ENCODE data around the gene HNRNPA1L2.
"Not testable (repeated sequence)": the region's sequence is repeated elsewhere in the genome, so short reads cannot be mapped to it uniquely, and the experiment has no call there.

Gene HNRNPA1L2

DNA sequence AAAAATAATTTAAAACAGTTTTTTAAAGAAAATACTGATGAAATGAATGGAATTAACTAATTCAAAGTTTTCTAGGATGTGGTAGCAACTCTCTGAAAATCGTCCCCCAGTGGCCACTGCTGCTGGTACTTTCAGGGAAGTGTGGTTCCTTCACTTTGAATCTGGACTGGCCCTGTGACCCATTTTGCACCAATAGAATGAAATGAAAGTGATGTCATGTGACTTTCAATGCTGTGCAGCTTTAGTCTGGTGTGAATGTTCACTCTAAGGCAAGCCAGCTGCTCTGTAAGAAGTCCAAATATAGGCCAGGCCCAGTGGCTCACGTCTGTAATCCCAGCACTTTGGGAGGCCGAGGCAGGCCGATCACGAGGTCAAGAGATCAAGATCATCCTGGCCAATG lies 26.4 kb upstream of the HNRNPA1L2 start:
- H3K4me1 Mint-ChIP-seq (ENCODE audit: low read depth) = peaks cover 32% of the 10 kb centered on the region
- no peaks in the 10 kb centered on the region for H3K9me3 Mint-ChIP-seq
- peak overlapping the region; percentile 99 for H3K4me3 Mint-ChIP-seq
- no peak overlapping the region for H3K27ac Mint-ChIP-seq
- H3K27me3 Mint-ChIP-seq = no peaks in the 10 kb centered on the region
- no peaks in the 10 kb centered on the region for H3K36me3 Mint-ChIP-seq (ENCODE audit: low read depth)

DNA sequence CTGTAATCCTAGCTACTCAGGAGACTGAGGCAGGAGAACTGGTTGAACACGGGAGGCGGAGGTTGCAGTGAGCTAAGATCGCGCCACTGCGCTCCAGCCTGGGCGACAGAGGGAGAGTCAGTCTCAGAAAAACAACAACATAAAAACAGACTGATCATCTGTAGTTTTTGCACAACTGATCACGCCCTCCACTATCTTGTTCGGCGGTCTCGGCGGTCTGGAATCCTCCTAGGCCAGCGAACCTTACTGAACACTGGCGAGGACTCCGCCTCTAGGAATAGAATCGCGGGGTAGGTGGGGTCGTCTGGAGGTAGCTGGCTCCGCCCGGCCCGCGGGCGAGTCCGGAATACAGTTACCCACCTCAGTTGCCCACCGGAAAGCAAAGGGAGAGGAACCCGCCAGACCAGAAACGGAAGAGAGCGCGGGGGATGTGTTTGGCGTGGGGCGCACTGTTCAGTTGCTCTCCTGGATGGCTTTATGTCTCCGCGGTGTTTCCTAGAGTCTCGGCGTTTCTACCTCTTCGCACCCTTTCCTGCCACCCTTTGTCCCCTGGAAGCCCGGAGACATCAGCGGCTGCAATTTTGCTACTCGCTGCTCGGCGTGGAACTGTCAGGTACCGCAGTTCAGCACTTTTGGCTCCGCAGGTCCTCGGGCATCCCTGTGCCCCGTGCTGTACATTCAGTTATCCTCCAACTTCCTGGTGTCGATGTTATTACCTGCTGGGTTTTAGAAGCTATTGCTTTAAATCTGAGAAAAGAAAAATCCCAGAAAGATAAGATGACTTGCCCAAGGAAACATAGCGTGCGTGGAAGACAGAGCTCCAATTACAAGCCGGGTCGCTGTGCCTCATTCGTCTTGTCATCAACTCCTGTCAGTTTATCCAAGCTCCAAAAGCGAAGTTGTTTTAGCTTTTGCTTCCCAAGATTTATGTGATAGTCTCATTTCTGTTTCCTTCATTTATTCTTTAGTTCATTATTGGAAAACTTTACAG lies 24.9 kb upstream of the HNRNPA1L2 start:
- no peaks in the 10 kb centered on the region for H3K27me3 Mint-ChIP-seq
- H3K9me3 Mint-ChIP-seq = no peaks in the 10 kb centered on the region
- H3K4me3 Mint-ChIP-seq = peak overlapping the region; percentile 99
- H3K36me3 Mint-ChIP-seq (ENCODE audit: low read depth) = peaks cover under 1% of the 10 kb centered on the region
- peaks cover 40% of the 10 kb centered on the region for H3K4me1 Mint-ChIP-seq (ENCODE audit: low read depth)
- H3K27ac Mint-ChIP-seq = peak overlapping the region; percentile 86

DNA sequence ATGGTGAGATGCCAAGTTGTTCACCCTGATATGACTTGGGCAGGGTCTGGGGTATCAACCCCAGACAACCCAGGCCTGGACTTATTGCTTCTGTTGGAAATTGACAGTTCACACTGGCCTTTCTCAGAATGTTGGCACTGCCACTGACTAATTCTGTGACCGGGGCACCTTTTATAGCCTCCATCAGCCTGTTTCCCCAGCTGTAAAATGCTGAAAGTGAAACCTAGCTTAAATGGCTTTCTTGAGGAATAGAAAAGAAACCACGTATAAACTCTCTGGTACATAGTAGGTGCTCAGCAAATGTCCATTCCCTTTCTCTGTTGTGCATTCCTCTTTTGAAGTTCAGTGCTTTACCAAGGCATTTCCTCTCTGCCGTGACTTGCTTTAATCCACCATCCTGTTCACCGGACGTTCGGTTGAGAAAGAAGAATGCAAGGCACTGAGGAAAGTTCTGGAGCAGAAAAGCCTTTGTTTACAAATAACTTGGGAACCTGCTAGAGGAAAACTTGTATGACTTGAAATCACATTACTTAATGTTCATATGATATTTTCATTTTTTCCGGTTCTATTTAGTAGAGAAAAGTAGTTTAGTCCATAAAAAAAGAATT lies 11.0 kb upstream of the HNRNPA1L2 start:
- H3K36me3 Mint-ChIP-seq (ENCODE audit: low read depth) = peaks cover 56% of the 10 kb centered on the region
- H3K4me3 Mint-ChIP-seq; H3K4me1 Mint-ChIP-seq (ENCODE audit: low read depth); H3K9me3 Mint-ChIP-seq; H3K27ac Mint-ChIP-seq; H3K27me3 Mint-ChIP-seq: not testable (repeated sequence)

DNA sequence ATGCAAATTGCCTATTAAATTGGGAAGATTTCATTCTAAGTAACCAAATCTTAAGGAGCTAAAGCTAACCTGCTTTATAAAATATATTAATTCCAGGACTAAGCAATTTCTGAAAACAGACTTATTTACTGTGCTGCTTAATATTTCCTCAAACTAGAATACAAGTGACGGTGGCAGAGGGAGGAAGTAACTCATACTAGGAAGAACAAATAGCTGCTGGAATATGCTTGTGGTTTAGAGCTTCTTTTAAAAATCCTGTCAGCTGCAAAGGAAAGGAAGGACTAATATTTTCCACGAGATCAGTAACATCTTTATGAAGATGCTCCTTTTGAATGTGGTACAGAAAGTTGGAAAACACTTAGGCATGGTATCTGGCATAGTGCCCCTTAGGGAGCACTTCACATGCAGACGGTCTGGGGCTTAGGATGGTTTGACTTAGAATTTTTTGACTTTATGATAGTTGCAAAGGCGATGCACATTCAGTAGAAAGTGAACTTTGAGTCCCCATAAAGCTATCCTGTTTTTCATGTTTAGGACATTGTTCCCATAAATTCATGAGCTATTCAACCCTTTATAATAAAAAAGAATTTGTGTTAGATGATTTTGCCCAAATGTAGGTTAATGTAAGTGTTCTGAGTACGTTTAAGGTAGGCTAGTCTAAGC lies 3.4 kb upstream of the HNRNPA1L2 start:
- no peaks in the 10 kb centered on the region for H3K4me1 Mint-ChIP-seq (ENCODE audit: low read depth)
- H3K27me3 Mint-ChIP-seq = no peaks in the 10 kb centered on the region
- no peaks in the 10 kb centered on the region for H3K9me3 Mint-ChIP-seq
- peaks cover 64% of the 10 kb centered on the region for H3K36me3 Mint-ChIP-seq (ENCODE audit: low read depth)
- no peak overlapping the region for H3K4me3 Mint-ChIP-seq
- H3K27ac Mint-ChIP-seq = no peak overlapping the region

DNA sequence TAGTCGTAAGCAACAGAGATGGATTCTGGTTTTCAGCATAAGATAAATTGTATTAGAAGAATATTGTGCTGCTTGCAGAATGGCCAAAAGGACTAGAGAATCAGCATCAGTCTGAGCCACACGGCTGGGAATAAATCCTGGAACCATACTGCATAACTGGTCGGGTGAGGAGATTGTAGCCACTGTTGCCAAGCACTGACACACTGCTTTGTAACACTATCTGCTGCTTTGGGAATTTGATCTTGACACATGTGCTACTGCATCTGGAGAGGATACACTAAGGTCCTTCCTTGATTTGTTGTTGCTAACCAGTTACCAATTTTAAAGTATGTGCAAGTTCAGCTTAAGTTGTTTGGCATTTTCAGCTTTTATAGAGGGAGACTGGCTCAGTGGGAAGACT lies 1.9 kb downstream of the HNRNPA1L2 start:
- peaks cover 61% of the 10 kb centered on the region for H3K36me3 Mint-ChIP-seq (ENCODE audit: low read depth)
- H3K27me3 Mint-ChIP-seq = no peaks in the 10 kb centered on the region
- no peaks in the 10 kb centered on the region for H3K9me3 Mint-ChIP-seq
- H3K4me3 Mint-ChIP-seq = no peak overlapping the region
- no peak overlapping the region for H3K27ac Mint-ChIP-seq
- no peaks in the 10 kb centered on the region for H3K4me1 Mint-ChIP-seq (ENCODE audit: low read depth)

DNA sequence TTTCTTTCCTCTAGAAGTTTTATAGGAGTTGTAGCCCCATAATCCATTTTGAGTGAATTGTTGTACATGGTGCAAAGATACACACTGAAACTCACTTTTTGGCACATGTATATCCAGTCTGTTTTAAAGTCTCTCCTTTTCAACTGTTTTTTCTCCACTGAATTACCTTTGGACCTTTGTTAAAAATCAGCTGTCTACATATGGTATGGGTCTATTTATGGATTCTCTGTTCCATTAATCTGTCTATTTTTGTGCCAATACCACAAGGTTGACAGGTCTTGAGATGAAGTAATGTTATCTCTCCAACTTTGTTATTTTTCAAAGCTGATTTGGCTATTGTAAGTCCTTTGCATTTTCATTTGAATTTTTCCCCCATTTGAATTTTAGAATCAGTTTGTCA lies 4.7 kb downstream of the HNRNPA1L2 start:
- H3K4me3 Mint-ChIP-seq = no peak overlapping the region
- H3K4me1 Mint-ChIP-seq (ENCODE audit: low read depth) = peaks cover 9% of the 10 kb centered on the region
- H3K27ac Mint-ChIP-seq = no peak overlapping the region
- H3K9me3 Mint-ChIP-seq = no peaks in the 10 kb centered on the region
- H3K27me3 Mint-ChIP-seq = no peaks in the 10 kb centered on the region
- peaks cover 49% of the 10 kb centered on the region for H3K36me3 Mint-ChIP-seq (ENCODE audit: low read depth)

DNA sequence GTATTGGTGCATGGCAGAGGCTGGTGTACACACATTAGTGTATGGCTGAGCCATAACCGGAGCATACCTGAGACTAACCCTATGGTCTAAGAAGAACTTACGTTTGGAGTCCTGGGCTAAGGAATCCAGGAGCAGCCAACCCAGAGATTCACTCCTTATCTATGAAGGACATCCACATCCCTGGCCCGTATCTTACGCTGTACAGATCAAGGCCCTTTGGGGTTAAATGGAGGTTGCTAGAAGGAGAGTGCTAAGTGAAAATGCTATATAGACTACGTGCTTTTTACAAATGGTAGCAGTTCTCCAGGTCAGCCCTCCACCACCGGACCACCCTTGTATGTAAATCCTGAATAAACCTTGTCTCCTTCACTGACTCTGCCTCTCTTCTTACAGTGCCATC lies 8.5 kb downstream of the HNRNPA1L2 start:
- Mint-ChIP-seq H3K9me3 (no peaks in the 10 kb centered on the region), H3K27me3 (no peaks in the 10 kb centered on the region), H3K4me1 (ENCODE audit: low read depth) (peaks cover 9% of the 10 kb centered on the region), H3K27ac (no peak overlapping the region), H3K4me3 (no peak overlapping the region), H3K36me3 (ENCODE audit: low read depth) (peaks cover 30% of the 10 kb centered on the region)

DNA sequence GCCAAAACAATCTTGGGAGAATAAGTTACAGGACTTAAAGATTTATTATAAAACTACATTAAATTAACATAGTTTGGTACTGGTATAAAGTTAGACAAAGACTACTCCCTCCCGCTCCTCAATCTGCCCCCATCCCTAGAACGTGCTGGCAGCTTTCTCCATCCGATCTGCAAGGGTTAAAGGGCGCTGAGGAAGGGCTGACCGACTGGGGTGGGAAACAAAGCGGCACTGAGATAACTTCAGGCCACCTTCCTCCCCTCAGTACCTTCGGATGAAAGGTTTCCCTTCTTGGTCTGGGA lies 9.6 kb downstream of the HNRNPA1L2 start:
- H3K27me3 Mint-ChIP-seq = no peaks in the 10 kb centered on the region

DNA sequence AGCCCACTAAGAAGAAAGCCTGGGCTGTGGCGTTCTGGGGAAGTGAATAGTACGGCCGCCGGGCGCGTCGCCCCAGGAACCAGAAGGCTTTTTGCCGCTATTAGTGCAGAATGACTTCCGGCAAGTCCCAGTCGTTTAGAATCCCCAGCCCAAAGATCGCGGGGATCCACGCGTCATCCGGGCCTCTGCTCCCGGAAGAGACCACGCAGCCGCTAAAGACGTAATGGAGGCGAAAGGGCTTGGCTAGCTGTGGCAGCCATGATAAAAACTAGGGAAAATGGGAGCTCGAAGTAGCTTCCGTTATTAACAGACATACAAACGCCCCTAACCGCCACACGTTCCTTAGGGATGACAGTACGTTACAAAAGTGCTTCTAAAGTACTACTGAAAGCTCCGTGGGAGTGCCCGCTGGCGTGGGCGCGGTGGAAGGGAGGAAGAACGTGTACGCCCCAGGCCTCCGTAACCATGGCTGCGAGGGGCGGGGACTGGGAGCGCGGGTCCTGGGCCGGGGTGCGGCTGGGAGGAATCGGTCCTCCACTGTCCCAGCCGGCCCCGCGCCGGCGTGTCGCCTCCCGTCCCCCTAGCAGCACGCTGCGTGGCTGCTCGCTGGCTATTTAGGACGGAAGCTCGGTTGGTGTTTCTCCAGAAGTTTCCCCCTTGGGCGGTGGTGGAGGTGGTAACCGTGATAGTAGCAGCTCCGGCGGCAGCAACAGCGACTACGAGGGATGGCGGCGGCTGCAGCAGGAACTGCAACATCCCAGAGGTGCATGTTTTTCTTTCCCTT lies 10.2 kb downstream of the HNRNPA1L2 start, which contains the start of gene SUGT1:
Gene SUGT1 (plus strand): TSS at position 641 of the 784 bp plus-strand sequence. CDS start 85 bp downstream, at position 726.
- no peak within 1 kb of the TSS for H3K4me3 Mint-ChIP-seq
- peaks cover 26% of the 10 kb centered on the region for H3K36me3 Mint-ChIP-seq (ENCODE audit: low read depth)
- peaks cover 9% of the 10 kb centered on the region for H3K4me1 Mint-ChIP-seq (ENCODE audit: low read depth)
- no peaks in the 10 kb centered on the region for H3K9me3 Mint-ChIP-seq
- H3K27ac Mint-ChIP-seq = no peak within 1 kb of the TSS
- no peaks in the 10 kb centered on the region for H3K27me3 Mint-ChIP-seq

More for the DNA sequence above, 9.6 kb downstream of the HNRNPA1L2 start:
- no peaks in the 10 kb centered on the region for H3K9me3 Mint-ChIP-seq
- no peak overlapping the region for H3K27ac Mint-ChIP-seq
- H3K4me1 Mint-ChIP-seq (ENCODE audit: low read depth) = peaks cover 9% of the 10 kb centered on the region
- no peak overlapping the region for H3K4me3 Mint-ChIP-seq
- H3K36me3 Mint-ChIP-seq (ENCODE audit: low read depth) = peaks cover 26% of the 10 kb centered on the region

DNA sequence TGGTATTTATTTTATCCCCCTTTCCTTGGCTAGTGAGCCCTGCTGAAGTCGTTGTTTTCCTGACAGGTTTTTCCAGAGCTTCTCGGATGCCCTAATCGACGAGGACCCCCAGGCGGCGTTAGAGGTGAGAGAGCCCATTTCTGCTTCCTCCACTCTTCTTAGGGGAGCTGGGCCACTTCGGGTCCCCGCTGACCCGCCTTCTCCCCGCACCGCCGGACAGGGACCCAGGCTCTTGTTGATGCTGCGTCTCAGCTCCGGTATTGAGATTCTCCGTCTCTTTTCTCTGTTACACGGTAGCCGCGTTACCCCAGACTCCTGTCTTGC lies 10.7 kb downstream of the HNRNPA1L2 start:
- H3K9me3 Mint-ChIP-seq = no peaks in the 10 kb centered on the region
- H3K4me3 Mint-ChIP-seq = no peak overlapping the region
- no peak overlapping the region for H3K27ac Mint-ChIP-seq
- peaks cover 9% of the 10 kb centered on the region for H3K4me1 Mint-ChIP-seq (ENCODE audit: low read depth)
- H3K27me3 Mint-ChIP-seq = no peaks in the 10 kb centered on the region
- peaks cover 26% of the 10 kb centered on the region for H3K36me3 Mint-ChIP-seq (ENCODE audit: low read depth)

DNA sequence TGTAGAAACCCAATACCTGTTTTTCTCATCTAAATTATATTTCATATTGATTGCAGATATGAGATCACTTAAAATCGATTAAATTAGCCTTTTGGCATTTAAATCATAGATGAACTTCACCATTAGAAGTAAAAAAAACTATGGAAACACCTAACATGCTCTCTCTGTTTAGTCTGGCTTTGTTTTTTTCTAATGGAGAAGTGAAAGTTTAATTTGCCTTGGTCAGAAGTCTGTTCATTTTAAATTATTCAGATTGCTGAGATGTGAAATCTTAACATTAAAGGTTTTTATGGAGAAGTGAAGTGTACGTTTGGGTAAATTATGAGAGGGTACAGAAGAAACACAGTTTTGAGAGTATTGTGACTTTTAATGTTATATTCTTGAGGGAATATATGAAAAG lies 17.1 kb downstream of the HNRNPA1L2 start:
- Mint-ChIP-seq H3K27me3 (no peaks in the 10 kb centered on the region), H3K4me3 (no peak overlapping the region), H3K4me1 (ENCODE audit: low read depth) (peaks cover 4% of the 10 kb centered on the region), H3K9me3 (no peaks in the 10 kb centered on the region), H3K27ac (no peak overlapping the region), H3K36me3 (ENCODE audit: low read depth) (peaks cover 48% of the 10 kb centered on the region)

DNA sequence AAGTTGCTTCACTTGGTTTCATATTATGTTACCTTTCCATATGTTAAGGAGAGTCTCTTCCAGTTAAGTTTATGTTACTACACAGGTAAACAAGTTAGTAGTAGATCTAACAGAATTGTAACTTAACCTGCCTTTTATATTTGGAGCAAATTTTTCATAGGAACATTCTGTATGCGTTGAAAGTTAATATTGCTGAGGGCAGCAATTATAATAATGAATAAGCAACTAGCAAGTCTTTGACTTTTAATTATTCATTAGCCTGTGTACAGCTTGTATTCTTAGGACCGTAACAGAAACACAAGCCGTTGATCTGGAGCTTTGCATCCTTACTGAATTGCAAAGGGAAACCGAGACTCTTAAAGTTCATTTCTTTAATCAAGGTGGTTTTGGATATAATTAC lies 22.0 kb downstream of the HNRNPA1L2 start:
- Mint-ChIP-seq H3K27me3 (no peaks in the 10 kb centered on the region), H3K36me3 (ENCODE audit: low read depth) (peaks cover 80% of the 10 kb centered on the region), H3K4me1 (ENCODE audit: low read depth) (peaks cover 3% of the 10 kb centered on the region), H3K9me3 (no peaks in the 10 kb centered on the region), H3K27ac (no peak overlapping the region), H3K4me3 (no peak overlapping the region)

DNA sequence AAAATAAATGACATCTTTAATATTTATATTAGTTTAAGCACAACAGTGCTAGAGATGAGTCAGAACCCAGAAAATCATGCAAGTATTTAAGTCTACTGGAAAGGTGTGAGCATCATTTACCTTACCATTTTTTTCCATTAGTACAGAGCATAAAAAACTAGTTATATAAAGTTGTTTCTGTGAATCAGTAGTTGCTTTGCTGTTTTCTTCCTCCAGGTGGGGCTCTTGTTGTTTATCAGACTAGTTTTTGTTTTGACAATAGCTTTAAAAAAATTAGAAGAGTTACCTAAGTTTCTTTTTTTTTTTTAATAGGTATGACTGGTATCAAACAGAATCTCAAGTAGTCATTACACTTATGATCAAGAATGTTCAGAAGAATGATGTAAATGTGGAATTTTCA lies 23.1 kb downstream of the HNRNPA1L2 start:
- Mint-ChIP-seq H3K36me3 (ENCODE audit: low read depth) (peaks cover 80% of the 10 kb centered on the region), H3K27me3 (no peaks in the 10 kb centered on the region), H3K4me3 (no peak overlapping the region), H3K27ac (no peak overlapping the region), H3K9me3 (no peaks in the 10 kb centered on the region), H3K4me1 (ENCODE audit: low read depth) (no peaks in the 10 kb centered on the region)

DNA sequence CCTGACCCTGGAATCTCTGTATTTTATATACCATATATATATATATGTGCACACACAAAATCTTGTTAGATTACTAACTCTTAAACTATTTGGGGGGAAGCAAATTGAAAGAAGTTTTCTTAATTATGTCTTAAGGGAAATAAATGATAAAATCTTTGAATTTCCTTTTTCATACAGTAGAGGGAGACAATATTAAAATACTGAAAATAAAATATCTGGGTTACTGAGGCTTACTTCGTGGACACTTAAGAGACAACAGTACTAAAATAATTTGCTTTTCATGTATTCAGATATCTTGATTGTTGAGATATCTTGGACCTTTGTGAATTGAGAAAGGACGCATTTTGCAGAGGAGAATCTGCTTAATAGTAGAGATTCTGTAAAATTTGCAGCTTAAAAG lies 27.4 kb downstream of the HNRNPA1L2 start:
- Mint-ChIP-seq H3K27me3 (no peaks in the 10 kb centered on the region), H3K4me3 (no peak overlapping the region), H3K27ac (no peak overlapping the region), H3K36me3 (ENCODE audit: low read depth) (peaks cover 59% of the 10 kb centered on the region), H3K9me3 (no peaks in the 10 kb centered on the region), H3K4me1 (ENCODE audit: low read depth) (peaks cover 4% of the 10 kb centered on the region)

DNA sequence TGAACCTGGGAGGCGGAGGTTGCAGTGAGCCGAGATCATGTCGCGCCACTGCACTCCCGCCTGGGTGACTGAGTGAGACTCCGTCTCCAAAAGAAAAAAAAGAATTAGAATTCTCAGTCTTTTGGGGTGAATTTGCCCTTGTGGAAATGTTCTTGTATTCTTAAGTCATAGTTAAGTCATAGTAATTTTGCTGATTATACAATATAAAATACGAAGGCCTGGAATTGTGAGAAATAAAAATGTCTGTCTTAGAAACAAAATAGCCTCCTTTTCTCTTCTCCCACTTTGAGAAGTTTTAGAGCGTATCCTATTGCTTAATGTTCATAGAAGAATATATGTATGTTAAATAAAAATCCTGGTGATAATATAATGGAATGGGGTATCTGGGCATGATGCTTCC lies 28.5 kb downstream of the HNRNPA1L2 start:
- no peak overlapping the region for H3K4me3 Mint-ChIP-seq
- peaks cover 8% of the 10 kb centered on the region for H3K4me1 Mint-ChIP-seq (ENCODE audit: low read depth)
- H3K36me3 Mint-ChIP-seq (ENCODE audit: low read depth) = peaks cover 54% of the 10 kb centered on the region
- H3K27me3 Mint-ChIP-seq = no peaks in the 10 kb centered on the region
- no peaks in the 10 kb centered on the region for H3K9me3 Mint-ChIP-seq
- no peak overlapping the region for H3K27ac Mint-ChIP-seq
